Middle frontal gyrus (tissue), 1 donor: ENCODE measurements around the gene DEUP1.
"Not testable (repeated sequence)": the region's sequence is repeated elsewhere in the genome, so short reads cannot be mapped to it uniquely, and the experiment has no call there.

Experiments
- DNase-seq: peaks from one replicate; pipeline ENCODE4 v3.0.0-alpha.2; 2015; ENCODE audit warnings: low spot score; ENCODE audit errors: extremely low spot score

DEUP1 gene, protein sequence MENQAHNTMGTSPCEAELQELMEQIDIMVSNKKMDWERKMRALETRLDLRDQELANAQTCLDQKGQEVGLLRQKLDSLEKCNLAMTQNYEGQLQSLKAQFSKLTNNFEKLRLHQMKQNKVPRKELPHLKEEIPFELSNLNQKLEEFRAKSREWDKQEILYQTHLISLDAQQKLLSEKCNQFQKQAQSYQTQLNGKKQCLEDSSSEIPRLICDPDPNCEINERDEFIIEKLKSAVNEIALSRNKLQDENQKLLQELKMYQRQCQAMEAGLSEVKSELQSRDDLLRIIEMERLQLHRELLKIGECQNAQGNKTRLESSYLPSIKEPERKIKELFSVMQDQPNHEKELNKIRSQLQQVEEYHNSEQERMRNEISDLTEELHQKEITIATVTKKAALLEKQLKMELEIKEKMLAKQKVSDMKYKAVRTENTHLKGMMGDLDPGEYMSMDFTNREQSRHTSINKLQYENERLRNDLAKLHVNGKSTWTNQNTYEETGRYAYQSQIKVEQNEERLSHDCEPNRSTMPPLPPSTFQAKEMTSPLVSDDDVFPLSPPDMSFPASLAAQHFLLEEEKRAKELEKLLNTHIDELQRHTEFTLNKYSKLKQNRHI

DNA sequence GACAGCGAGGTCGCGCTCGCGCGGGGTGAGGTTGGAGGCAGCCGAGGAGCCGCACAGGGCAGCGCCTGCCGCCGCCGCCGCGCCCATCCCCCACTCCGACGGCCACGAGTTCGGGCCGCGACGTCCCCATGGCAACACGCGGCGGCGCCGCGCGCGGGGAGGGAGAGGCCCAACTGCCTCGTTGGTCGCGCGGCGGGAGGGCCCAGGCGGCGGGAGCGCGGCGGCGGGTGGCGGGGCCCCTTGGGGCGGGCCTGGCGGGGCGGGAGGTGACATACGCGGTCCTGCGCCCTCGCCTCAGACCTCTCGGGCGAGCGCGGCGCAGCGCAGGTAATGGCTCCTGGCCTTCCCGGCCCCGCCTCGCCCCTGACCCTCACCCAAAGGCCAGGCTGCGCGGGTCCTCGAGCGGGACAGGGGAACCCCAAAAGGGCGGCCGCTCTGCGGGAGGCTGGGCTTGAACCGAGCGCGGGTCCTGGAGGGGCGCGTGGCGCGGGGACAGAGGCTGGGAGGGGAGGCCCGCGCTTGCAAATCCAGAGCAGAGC lies at the start of gene DEUP1:
Gene DEUP1 (plus strand): TSS at position 297 of the 539 bp plus-strand sequence. CDS start 1,518 bp downstream, outside the sequence.
- no peak for DNase-seq

- DNase-seq: no peak
These were observed 45.1 kb upstream of the DEUP1 start for GRCh38 chr11:93285430-93285829.

GRCh38 chr11:93287434-93287833 lies 43.1 kb upstream of the DEUP1 start:
- no peak for DNase-seq

- no peak for DNase-seq
These were observed 42.5 kb upstream of the DEUP1 start for GRCh38 chr11:93288079-93288478.

- no peak for DNase-seq
These were observed 41.8 kb upstream of the DEUP1 start for GRCh38 chr11:93288767-93289166.

DNA sequence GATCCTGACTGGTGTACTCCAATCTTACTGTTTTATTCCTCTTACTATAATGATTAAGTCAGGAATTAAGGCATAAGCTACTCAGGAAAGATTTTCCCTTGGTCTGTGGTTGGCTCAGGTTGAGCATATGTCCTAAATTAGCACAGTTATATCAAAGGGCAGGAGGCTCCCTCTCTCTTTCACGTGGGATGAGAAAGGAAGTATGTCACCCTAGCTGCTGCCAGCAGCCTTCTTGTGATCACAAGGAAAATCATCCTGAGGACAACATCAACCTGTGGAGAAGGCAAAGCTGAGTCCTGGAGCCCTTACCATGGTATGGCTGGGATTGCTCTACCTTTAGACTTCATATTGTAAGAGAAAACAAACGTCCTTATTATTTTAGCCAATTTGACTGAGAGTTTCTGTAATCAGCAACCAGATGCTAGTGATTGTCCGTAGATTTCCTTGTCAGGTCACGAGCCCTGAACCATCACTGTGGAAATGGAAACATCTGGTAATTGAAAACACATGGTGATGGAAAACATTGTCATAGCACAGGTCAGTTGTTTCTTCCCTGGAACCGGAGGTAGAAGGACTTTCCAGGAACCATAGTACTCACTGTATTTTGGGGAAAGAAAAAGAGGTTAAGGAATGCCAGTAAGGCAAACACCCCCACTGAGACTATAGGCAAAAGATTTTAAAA lies 40.6 kb upstream of the DEUP1 start:
- DNase-seq: no peak

DNA sequence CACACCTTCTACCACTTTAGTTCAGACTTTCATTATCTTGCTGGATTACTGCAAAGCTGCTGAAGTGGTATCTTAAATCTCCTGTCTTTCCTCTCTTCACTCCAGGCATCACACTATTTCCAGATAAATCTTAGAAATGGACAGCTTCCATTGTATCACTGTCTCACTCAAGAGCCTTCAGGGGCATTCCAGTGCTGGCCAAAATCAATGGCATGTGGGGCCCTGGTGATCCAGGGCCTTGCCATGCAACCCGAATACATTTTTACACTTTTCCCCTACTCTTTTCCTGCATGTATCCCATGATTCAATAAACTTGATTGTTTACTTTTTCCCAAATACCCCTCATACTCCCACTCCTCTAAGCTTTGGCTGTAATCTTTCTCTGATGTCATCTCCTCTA lies 39.4 kb upstream of the DEUP1 start:
- DNase-seq: no peak

DNA sequence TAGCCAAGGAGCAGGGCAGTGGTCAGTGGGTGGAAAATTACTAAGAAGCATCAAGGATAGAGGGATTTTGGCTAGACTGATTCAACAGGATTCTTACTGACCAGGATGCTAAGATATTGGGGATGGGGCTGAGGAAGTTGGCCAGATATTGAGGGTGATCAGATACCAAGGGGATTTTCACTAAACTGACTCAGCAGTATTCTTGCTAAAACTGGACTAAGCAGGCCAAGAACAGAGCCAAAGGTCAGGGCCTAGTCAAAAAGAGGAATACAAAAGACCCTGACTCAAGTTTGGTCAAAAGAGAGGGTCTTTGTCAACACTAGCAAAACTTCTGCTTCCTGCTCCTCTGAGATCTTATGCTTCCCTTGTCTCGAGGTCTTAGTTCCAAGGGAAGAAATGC lies 38.6 kb upstream of the DEUP1 start:
- no peak for DNase-seq

GRCh38 chr11:93295921-93296575 lies 34.5 kb upstream of the DEUP1 start:
- DNase-seq: no peak

GRCh38 chr11:93303689-93304088 lies 26.9 kb upstream of the DEUP1 start:
- DNase-seq: no peak

- DNase-seq: not testable (repeated sequence)
These were observed 16.1 kb upstream of the DEUP1 start for GRCh38 chr11:93314399-93314798.

GRCh38 chr11:93319224-93319839 lies 11.2 kb upstream of the DEUP1 start:
- DNase-seq: no peak

DNA sequence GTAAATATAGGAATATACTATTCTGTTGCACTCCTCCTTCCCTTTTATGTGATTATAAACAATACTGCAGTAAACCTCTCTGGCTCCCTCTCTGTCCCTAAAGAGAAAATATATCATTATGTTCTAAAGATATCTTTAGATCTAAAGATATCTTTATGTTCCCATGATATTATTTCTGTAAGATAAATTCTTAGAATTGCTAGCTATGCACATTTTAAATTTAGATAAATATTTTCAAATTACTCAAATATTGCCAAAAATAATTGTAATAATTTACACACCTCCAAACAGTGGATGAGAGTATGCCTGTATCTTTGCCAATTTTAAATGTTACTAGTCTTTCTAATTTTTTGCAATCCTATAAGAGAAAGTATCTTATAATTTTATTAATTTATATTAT lies 10.3 kb upstream of the DEUP1 start:
- no peak for DNase-seq

- no peak for DNase-seq
These were observed 8.3 kb upstream of the DEUP1 start for GRCh38 chr11:93322207-93322606.

DNA sequence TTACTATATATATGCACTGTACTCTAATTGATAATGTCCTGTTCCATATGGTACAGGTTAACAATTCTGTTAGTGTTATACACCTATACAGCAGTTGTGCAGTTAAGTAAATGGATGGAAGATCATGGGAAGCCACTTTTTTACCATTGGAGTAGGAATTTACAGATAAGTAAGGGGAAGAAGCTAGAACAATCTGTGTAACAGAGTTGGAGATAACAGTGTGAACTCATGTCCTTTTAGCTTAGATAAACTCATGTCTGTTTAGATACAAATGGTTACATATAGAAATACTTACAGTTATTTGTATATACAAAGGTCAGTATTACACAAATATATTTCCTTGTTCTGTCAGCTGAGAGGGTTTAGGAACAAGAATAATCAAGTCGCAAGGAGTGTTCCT lies 6.8 kb upstream of the DEUP1 start:
- no peak for DNase-seq

- no peak for DNase-seq
These were observed 6.0 kb upstream of the DEUP1 start for GRCh38 chr11:93324500-93324899.

- DNase-seq: no peak
These were observed 3.9 kb upstream of the DEUP1 start for GRCh38 chr11:93326681-93327080.

DNA sequence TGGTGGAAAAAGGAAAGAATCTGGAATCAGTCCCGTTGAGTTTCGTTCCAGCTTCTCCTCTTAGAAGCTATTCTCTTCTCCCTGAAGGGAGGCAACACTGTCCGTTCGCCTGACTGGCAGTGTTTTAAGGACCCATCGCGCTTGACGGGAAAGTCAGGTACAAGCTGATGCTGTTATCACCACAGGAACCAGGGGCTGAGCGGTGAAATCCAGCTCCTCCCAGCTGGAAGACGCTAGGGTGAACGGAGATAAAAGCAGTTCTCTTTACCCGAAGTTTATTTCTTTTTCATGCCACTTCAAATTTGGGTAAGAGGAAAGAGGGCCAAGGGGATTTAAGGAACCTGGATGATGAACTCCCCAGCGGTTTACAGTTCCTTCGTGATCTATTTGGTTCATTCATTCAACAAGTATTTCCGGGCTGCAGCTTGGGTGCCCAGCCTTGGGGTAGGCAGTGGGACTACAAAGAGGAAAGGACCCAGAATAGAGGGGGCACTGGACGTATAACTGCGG lies 551 bp upstream of the DEUP1 start:
- no peak for DNase-seq

DNA sequence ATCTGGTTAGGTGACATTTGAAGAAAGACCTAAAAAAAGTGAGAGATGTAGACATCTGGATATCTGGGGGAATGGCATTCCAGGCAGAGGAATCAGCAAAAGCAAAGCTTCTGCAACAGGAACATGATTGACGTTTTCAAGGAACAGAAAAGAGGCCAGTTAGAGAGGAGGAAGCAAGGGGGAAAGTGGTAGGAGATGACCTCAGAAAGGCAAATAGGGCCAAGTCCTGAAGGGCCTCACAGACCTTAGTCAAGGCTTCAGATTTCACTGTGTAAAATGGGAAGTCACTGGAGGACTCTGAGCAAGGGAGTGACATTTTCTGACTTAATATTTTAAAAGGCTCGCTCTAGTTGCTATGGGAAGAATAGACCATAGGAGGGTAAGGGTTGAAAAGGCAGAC lies 9.7 kb downstream of the DEUP1 start:
- DNase-seq: no peak

- DNase-seq: no peak
These were observed 14.4 kb downstream of the DEUP1 start for GRCh38 chr11:93344855-93345333.

- DNase-seq: no peak
These were observed 18.4 kb downstream of the DEUP1 start for GRCh38 chr11:93348930-93349329.
